GM23338 (cell line): ENCODE results near the gene YWHAB.

ENCODE experiments used
- CREB1 ChIP-seq: fragments of 250-450 bp; sonication (Bioruptor Pico); IDR thresholded peaks from 2 replicates; pipeline ENCODE4 v1.5.0; 2020; ENCODE audit warnings: low read depth, mild to moderate bottlenecking, moderate library complexity
- EZH2 ChIP-seq: fragments of 200-600 bp; sonication (generic); IDR thresholded peaks from one replicate; pipeline ENCODE4 v1.8.0; 2017; ENCODE audit warnings: antibody characterized with exemption, mild to moderate bottlenecking, low read depth; ENCODE audit not compliant: unreplicated experiment
- EZH2phosphoT487 ChIP-seq: fragments of 200-600 bp; sonication (generic); IDR thresholded peaks from one replicate; pipeline ENCODE4 v1.8.1; 2018; ENCODE audit warnings: antibody characterized with exemption; ENCODE audit not compliant: unreplicated experiment
- JUNB ChIP-seq: IDR thresholded peaks from one replicate; pipeline ENCODE4 v1.6.1; 2016; ENCODE audit warnings: antibody characterized with exemption; ENCODE audit not compliant: unreplicated experiment
- NANOG ChIP-seq: IDR thresholded peaks from 2 replicates; pipeline ENCODE4 v1.6.1; 2016; ENCODE audit warnings: antibody characterized with exemption, borderline replicate concordance
- POLR2AphosphoS5 ChIP-seq: IDR thresholded peaks from 2 replicates; pipeline ENCODE4 v1.6.1; 2016; ENCODE audit warnings: antibody characterized with exemption, low read depth
- STAT1 ChIP-seq: IDR thresholded peaks from one replicate; pipeline ENCODE4 v1.6.1; 2016; ENCODE audit warnings: antibody characterized with exemption; ENCODE audit not compliant: unreplicated experiment
- ZNF114 ChIP-seq: fragments of 250-450 bp; sonication (Bioruptor Pico); IDR thresholded peaks from 2 replicates; pipeline ENCODE4 v1.5.0; 2020; ENCODE audit warnings: mild to moderate bottlenecking, moderate library complexity
- ZNF331 ChIP-seq: fragments of 250-450 bp; sonication (Bioruptor Pico); IDR thresholded peaks from 2 replicates; pipeline ENCODE4 v1.5.0; 2020; ENCODE audit warnings: low read depth, mild to moderate bottlenecking, moderate library complexity
- TF ChIP-seq, protein P1 (sequence below), 2 experiments: fragments of 200-600 bp in 1 of 2; sonication (generic) in 1 of 2; conservative IDR thresholded peaks; 2 replicates each; pipeline versions ENCODE4 v1.5.1 to v1.6.1; 2016 to 2017; ENCODE audit warnings: antibody characterized with exemption in 2 of 2, low read depth in 2 of 2, mild to moderate bottlenecking in 2 of 2, moderate library complexity in 1 of 2
- TF ChIP-seq, protein P2 (sequence below): IDR thresholded peaks from one replicate; pipeline ENCODE4 v1.6.1; 2018; ENCODE audit warnings: antibody characterized with exemption; ENCODE audit not compliant: unreplicated experiment
- TF ChIP-seq, protein P3 (sequence below): IDR thresholded peaks from 2 replicates; pipeline ENCODE4 v1.6.1; 2016; ENCODE audit warnings: antibody characterized with exemption
- TF ChIP-seq, protein P4 (sequence below): fragments of 250-450 bp; sonication (Bioruptor Pico); IDR thresholded peaks from 2 replicates; pipeline ENCODE4 v1.5.0; 2020; ENCODE audit warnings: mild to moderate bottlenecking, moderate library complexity

DNA sequence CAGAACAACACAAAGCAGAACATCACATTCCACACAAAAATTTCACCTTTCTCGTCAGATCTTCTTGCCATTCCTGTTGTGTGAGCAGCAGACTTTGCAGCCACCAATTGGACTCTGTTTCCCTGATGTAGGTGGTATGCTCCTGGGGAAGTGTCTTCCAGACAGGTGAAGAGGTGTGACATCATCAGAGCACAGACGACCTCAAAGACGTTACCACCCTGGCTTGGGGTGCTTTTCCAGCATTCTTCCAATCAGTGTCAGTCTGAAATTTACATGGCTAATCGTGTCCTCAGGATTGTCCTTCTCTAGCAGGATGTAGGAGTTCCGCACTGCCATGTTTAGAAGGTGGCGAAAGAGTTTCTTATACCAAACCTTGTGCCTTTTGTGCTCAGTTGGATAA is 43.5 kb upstream of the YWHAB start:
- TF ChIP-seq, protein P1, sequence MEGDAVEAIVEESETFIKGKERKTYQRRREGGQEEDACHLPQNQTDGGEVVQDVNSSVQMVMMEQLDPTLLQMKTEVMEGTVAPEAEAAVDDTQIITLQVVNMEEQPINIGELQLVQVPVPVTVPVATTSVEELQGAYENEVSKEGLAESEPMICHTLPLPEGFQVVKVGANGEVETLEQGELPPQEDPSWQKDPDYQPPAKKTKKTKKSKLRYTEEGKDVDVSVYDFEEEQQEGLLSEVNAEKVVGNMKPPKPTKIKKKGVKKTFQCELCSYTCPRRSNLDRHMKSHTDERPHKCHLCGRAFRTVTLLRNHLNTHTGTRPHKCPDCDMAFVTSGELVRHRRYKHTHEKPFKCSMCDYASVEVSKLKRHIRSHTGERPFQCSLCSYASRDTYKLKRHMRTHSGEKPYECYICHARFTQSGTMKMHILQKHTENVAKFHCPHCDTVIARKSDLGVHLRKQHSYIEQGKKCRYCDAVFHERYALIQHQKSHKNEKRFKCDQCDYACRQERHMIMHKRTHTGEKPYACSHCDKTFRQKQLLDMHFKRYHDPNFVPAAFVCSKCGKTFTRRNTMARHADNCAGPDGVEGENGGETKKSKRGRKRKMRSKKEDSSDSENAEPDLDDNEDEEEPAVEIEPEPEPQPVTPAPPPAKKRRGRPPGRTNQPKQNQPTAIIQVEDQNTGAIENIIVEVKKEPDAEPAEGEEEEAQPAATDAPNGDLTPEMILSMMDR (conservative IDR thresholded peaks at IDR 0.05; ENCODE audit: low read depth in 2 of 2), result no peak
- TF ChIP-seq POLR2AphosphoS5 (no peak), EZH2 (no peak), EZH2phosphoT487 (no peak), ZNF331 (CRISPR knock-in tag) (no peak), JUNB (no peak), CREB1 (CRISPR knock-in tag) (no peak), ZNF114 (CRISPR knock-in tag) (no peak), STAT1 (no peak), NANOG (no peak)
- TF ChIP-seq, protein P2, sequence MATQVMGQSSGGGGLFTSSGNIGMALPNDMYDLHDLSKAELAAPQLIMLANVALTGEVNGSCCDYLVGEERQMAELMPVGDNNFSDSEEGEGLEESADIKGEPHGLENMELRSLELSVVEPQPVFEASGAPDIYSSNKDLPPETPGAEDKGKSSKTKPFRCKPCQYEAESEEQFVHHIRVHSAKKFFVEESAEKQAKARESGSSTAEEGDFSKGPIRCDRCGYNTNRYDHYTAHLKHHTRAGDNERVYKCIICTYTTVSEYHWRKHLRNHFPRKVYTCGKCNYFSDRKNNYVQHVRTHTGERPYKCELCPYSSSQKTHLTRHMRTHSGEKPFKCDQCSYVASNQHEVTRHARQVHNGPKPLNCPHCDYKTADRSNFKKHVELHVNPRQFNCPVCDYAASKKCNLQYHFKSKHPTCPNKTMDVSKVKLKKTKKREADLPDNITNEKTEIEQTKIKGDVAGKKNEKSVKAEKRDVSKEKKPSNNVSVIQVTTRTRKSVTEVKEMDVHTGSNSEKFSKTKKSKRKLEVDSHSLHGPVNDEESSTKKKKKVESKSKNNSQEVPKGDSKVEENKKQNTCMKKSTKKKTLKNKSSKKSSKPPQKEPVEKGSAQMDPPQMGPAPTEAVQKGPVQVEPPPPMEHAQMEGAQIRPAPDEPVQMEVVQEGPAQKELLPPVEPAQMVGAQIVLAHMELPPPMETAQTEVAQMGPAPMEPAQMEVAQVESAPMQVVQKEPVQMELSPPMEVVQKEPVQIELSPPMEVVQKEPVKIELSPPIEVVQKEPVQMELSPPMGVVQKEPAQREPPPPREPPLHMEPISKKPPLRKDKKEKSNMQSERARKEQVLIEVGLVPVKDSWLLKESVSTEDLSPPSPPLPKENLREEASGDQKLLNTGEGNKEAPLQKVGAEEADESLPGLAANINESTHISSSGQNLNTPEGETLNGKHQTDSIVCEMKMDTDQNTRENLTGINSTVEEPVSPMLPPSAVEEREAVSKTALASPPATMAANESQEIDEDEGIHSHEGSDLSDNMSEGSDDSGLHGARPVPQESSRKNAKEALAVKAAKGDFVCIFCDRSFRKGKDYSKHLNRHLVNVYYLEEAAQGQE, result no peak
- TF ChIP-seq, protein P3, sequence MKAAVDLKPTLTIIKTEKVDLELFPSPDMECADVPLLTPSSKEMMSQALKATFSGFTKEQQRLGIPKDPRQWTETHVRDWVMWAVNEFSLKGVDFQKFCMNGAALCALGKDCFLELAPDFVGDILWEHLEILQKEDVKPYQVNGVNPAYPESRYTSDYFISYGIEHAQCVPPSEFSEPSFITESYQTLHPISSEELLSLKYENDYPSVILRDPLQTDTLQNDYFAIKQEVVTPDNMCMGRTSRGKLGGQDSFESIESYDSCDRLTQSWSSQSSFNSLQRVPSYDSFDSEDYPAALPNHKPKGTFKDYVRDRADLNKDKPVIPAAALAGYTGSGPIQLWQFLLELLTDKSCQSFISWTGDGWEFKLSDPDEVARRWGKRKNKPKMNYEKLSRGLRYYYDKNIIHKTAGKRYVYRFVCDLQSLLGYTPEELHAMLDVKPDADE, result no peak
- TF ChIP-seq, protein P4, sequence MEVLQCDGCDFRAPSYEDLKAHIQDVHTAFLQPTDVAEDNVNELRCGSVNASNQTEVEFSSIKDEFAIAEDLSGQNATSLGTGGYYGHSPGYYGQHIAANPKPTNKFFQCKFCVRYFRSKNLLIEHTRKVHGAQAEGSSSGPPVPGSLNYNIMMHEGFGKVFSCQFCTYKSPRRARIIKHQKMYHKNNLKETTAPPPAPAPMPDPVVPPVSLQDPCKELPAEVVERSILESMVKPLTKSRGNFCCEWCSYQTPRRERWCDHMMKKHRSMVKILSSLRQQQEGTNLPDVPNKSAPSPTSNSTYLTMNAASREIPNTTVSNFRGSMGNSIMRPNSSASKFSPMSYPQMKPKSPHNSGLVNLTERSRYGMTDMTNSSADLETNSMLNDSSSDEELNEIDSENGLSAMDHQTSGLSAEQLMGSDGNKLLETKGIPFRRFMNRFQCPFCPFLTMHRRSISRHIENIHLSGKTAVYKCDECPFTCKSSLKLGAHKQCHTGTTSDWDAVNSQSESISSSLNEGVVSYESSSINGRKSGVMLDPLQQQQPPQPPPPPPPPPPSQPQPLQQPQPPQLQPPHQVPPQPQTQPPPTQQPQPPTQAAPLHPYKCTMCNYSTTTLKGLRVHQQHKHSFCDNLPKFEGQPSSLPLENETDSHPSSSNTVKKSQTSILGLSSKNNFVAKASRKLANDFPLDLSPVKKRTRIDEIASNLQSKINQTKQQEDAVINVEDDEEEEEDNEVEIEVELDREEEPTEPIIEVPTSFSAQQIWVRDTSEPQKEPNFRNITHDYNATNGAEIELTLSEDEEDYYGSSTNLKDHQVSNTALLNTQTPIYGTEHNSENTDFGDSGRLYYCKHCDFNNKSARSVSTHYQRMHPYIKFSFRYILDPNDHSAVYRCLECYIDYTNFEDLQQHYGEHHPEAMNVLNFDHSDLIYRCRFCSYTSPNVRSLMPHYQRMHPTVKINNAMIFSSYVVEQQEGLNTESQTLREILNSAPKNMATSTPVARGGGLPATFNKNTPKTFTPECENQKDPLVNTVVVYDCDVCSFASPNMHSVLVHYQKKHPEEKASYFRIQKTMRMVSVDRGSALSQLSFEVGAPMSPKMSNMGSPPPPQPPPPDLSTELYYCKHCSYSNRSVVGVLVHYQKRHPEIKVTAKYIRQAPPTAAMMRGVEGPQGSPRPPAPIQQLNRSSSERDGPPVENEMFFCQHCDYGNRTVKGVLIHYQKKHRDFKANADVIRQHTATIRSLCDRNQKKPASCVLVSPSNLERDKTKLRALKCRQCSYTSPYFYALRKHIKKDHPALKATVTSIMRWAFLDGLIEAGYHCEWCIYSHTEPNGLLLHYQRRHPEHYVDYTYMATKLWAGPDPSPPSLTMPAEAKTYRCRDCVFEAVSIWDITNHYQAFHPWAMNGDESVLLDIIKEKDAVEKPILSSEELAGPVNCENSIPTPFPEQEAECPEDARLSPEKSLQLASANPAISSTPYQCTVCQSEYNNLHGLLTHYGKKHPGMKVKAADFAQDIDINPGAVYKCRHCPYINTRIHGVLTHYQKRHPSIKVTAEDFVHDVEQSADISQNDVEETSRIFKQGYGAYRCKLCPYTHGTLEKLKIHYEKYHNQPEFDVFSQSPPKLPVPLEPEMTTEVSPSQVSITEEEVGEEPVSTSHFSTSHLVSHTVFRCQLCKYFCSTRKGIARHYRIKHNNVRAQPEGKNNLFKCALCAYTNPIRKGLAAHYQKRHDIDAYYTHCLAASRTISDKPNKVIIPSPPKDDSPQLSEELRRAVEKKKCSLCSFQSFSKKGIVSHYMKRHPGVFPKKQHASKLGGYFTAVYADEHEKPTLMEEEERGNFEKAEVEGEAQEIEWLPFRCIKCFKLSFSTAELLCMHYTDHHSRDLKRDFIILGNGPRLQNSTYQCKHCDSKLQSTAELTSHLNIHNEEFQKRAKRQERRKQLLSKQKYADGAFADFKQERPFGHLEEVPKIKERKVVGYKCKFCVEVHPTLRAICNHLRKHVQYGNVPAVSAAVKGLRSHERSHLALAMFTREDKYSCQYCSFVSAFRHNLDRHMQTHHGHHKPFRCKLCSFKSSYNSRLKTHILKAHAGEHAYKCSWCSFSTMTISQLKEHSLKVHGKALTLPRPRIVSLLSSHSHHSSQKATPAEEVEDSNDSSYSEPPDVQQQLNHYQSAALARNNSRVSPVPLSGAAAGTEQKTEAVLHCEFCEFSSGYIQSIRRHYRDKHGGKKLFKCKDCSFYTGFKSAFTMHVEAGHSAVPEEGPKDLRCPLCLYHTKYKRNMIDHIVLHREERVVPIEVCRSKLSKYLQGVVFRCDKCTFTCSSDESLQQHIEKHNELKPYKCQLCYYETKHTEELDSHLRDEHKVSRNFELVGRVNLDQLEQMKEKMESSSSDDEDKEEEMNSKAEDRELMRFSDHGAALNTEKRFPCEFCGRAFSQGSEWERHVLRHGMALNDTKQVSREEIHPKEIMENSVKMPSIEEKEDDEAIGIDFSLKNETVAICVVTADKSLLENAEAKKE (CRISPR knock-in tag), result no peak
